ENCODE data around the gene DDA1.

Gene DDA1

GRCh38 chr19:17296273-17296672 is 13.1 kb upstream of the DDA1 start (continued):
- TF ChIP-seq PBX3 (CRISPR knock-in tag; IDR thresholded peaks at IDR 0.05) (no peak), ZBTB48 (tag by site-specific recombination; IDR thresholded peaks at IDR 0.05) (no peak), ZNF701 (tag by site-specific recombination; IDR thresholded peaks at IDR 0.05) (no peak)

GRCh38 chr19:17296976-17297375 is 12.4 kb upstream of the DDA1 start:
- no peaks in the 10 kb centered on the region for H3K9me3 ChIP-seq (ENCODE audit: control insufficient read depth, insufficient read depth, low read depth, low read length)
- CTCF ChIA-PET, result interaction anchor here (0.7 to 2.1 kb wide), 3 partner anchors 37 to 233 kb away, joined by 3 to 10 read pairs (median 4); no protein-coding TSS in a partner anchor
- POLR2A ChIA-PET, result interaction anchor here (1.0 kb wide), 4 partner anchors 8 to 82 kb away, joined by 3 to 4 read pairs (median 3); partner anchors contain the start of genes ANO8, DDA1 and USE1
- no peak overlapping the region for H3K27ac ChIP-seq (ENCODE audit: extremely low read depth, low read depth, low read length)
- no peaks in the 10 kb centered on the region for H3K4me1 ChIP-seq (ENCODE audit: control insufficient read depth, insufficient read depth, low read length)
- no peak overlapping the region for H3K4me3 ChIP-seq (ENCODE audit: low read depth, low read length)
- no peak for TF ChIP-seq ZNF558 (tag by site-specific recombination; IDR thresholded peaks at IDR 0.05)
- no peak for TF ChIP-seq ZNF133 (tag by site-specific recombination; IDR thresholded peaks at IDR 0.05)
- TF ChIP-seq ZNF623 (tag by site-specific recombination; IDR thresholded peaks at IDR 0.05), result no peak
- TF ChIP-seq ZFHX2 (tag by site-specific recombination; conservative IDR thresholded peaks at IDR 0.05), result no peak
- TF ChIP-seq ZNF600 (tag by site-specific recombination; IDR thresholded peaks at IDR 0.05), result no peak
- no peak for TF ChIP-seq ZNF561 (tag by site-specific recombination; IDR thresholded peaks at IDR 0.05; ENCODE audit: borderline replicate concordance)
- TF ChIP-seq ZNF2 (tag by site-specific recombination; IDR thresholded peaks at IDR 0.05), result no peak
- H3K36me3 ChIP-seq (ENCODE audit: control insufficient read depth in 2 of 2, insufficient read depth in 1 of 2, low read length in 2 of 2), result peaks cover 0 to 54% of the 10 kb centered on the region in 2 experiments; a peak in 2 of 3 replicates

GRCh38 chr19:17300992-17301619 is 8.3 kb upstream of the DDA1 start:
- Histone ChIP-seq H3K27ac (ENCODE audit: extremely low read depth, low read depth, low read length) (no peak overlapping the region), H3K36me3 (ENCODE audit: control insufficient read depth in 2 of 2, insufficient read depth in 1 of 2, low read length in 2 of 2) (peaks cover 0 to 34% of the 10 kb centered on the region in 2 experiments; a peak in 2 of 3 replicates), H3K4me1 (ENCODE audit: control insufficient read depth, insufficient read depth, low read length) (peaks cover 3% of the 10 kb centered on the region), H3K9me3 (ENCODE audit: control insufficient read depth, insufficient read depth, low read depth, low read length) (no peaks in the 10 kb centered on the region), H3K4me3 (ENCODE audit: low read depth, low read length) (no peak overlapping the region)
- POLR2A ChIA-PET, result no interaction called here
- TF ChIP-seq SP3 (tag by site-specific recombination; IDR thresholded peaks at IDR 0.05), result no peak
- no peak for TF ChIP-seq ZNF830 (tag by site-specific recombination; IDR thresholded peaks at IDR 0.05; ENCODE audit: low read depth)
- TF ChIP-seq ZNF350 (tag by site-specific recombination; IDR thresholded peaks at IDR 0.05), result no peak
- no peak for TF ChIP-seq HIC1 (tag by site-specific recombination; IDR thresholded peaks at IDR 0.05)
- no peak for TF ChIP-seq ZNF391 (tag by site-specific recombination; IDR thresholded peaks at IDR 0.05; ENCODE audit: borderline replicate concordance, low read depth)
- CTCF ChIA-PET, result interaction anchor here (0.6 kb wide), 1 partner anchor 348 kb away, joined by 7 read pairs; no protein-coding TSS in a partner anchor

All from HEK293 (cell line).